NCI-H345 treated with DMSO at 0.1 percent for 48 hours (cell line): Measurements from ENCODE around the gene POMT1.
A peak's percentile ranks its signal among the peaks of the same experiment; 100 is the strongest.

ENCODE experiments used
- DNase-seq: peaks from one replicate; lab custom pipeline; 2025; ENCODE audit not compliant: unreplicated experiment; lab: John Stamatoyannopoulos, UW

The POMT1 gene

GRCh38 chr9:131476777-131477345 lies 25.9 kb upstream of the POMT1 start:
- DNase-seq: no peak

DNA sequence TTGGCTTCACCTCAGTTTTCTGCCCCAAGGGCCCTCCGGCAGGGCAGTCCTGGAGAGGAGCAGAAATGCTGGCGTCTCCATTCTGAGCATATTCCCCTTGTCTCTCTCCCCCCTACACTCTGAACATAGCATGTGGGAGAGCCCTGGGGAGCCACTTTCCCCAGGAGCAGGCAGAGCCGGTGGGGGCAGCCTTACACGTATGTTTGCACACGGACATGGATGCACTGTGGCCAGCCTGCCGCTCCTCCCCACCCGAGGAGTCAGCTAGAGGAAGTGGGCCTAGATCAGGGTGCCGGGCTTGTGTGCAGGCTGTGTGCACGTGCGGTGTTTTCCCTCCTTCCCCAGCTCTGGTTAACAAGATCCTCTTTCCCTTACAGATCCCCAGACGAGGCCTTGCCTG lies 25.4 kb upstream of the POMT1 start:
- no peak for DNase-seq

DNA sequence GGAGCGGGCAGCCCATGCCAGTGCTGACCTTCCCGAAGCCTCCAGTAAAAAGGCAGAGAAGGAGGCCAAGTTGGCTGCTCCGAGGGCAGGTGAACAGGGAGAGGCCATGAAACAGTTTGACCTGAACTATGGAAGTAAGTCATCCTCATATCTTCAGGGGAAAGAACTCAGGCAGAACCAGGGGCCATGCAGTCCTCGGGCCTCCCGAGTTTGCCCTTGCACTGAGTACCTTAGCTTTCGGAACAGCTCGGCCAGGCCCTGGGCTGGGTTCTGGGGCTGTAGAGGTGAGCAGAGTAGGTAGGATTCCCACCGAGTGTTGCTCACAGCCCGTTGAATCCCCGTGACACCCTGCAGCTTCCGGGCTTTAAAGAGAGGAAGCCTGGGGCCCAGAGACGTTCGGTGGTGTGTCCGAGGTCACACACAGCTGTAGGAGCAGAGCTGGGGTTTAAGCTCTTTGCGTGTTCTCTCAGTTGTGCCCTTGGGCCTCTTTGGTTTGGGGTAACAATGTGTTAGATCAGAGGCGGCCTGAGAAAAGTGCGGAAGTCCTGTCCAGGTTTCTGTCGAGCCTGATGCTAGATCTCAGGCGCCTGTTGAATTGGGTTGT lies 24.8 kb upstream of the POMT1 start:
- DNase-seq: no peak

DNA sequence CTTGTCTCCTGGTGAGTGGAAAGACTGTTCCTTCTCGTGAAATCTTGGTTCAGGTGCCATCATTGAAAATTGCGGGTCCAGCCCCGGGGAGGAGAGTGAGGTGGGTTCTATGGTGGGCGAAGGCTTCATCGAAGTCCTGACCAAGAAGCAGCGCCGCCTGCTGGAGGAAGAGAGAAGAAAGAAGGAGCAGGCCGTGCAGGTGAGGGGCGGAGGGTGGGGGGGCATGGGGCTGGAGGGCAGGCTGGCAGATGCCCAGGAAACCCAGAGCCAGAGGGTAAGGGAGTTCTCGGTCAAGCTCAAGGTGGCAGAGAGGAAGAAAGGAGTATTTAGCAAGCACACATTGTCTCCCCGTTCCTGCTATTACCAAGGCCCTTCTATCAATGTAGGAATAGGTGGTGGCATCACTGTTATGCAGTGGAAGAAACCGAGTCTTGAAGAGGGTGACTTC lies 24.3 kb upstream of the POMT1 start:
- peak; percentile 14 for DNase-seq

GRCh38 chr9:131478911-131479310 lies 23.8 kb upstream of the POMT1 start:
- DNase-seq: no peak

DNA sequence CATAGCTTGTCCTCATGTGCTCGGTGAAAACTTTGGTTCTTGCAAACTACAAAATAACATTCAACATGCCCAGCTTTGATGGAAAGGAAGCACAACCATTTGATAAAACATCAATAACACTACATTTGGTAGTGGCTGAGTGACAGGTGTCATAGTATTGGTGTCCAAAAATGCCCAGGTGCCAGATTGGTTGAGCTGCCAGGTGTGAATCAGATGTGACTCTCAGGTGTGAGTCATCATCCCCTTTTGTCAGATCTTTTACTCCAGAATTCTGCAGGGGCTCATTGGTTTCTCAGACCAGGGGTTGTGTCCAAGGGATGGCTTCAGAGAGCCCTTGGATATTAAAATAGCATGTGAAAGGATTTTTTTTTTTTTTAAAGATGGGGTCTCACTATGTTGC lies 22.5 kb upstream of the POMT1 start:
- no peak for DNase-seq

GRCh38 chr9:131481441-131482342 lies 21.0 kb upstream of the POMT1 start:
- DNase-seq: no peak

- no peak for DNase-seq
These were observed 20.2 kb upstream of the POMT1 start for GRCh38 chr9:131482343-131483006.

DNA sequence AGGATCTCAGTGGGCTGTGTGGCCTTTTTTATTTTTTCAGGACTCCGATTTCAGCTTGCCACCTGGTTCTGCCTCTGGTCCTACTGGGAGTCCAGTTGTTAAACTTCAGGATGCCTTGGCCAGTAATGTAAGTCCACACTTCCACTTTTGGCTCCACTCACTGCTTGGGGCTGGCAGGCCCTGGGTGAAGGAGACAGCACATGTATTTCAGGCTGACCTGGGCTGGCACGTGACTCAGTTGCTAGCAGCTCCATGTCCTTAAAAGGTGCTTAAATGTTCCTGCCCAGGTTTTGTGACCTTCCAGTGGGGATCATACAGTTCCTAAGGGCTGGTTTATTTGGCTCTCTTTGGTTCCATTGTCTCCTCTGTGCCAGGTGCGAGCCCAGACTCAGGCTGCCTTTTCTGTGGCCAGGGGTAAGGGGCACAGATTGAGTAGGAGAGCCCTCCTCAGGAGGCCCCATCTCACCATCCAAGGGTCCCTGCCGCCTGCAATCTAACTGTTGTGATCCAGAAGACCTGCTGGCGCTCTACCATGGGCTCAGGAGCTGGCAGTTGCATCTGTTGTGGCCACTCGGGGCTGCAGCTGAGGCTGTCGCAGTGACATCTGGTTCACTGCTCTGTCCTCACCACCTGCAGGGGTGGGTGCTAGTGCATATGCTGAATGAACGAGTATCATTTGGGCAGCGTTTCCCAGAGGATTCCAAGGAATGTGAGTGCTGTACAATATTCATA lies 19.2 kb upstream of the POMT1 start:
- no peak for DNase-seq

DNA sequence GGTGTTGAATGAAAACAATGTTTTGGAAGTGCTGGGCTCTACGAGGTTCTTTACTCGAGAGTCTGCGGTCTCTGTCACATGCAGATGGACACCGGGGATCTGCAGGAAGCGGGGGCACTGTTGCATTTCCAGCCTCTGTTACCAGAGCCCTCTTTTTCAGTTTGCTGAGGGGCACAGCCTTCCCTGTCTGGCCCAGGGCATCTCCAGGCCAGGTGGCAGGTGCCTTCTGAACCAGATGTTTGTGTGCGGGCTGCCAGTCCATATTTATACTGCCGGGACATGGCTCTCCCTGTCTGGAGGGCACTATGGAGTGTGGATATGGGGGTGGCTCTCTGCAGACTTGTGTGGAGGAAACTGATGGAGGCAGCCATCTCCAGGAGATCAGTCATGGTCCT lies 18.7 kb upstream of the POMT1 start:
- no peak for DNase-seq

- DNase-seq: no peak
These were observed 18.0 kb upstream of the POMT1 start for GRCh38 chr9:131484560-131485185.

DNA sequence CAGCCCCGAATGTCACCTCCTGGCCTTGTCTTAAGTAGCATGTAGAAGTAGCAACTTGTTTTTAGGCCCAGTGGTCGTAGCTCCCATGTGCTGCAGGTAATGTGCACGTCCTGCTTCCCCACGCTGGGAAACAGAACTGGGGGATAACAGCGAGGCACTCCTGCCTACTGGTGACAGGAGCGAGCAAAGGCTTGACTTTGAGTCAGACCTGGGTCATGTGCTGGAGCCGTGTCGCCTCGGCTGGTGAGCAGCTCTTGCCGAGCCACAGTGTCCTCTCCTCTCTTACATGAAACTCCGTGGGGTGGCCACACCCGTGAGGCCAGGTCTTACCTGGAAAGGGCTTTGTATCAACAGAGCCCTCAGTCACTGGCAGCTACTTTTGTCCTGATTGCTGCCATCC lies 17.5 kb upstream of the POMT1 start:
- no peak for DNase-seq

DNA sequence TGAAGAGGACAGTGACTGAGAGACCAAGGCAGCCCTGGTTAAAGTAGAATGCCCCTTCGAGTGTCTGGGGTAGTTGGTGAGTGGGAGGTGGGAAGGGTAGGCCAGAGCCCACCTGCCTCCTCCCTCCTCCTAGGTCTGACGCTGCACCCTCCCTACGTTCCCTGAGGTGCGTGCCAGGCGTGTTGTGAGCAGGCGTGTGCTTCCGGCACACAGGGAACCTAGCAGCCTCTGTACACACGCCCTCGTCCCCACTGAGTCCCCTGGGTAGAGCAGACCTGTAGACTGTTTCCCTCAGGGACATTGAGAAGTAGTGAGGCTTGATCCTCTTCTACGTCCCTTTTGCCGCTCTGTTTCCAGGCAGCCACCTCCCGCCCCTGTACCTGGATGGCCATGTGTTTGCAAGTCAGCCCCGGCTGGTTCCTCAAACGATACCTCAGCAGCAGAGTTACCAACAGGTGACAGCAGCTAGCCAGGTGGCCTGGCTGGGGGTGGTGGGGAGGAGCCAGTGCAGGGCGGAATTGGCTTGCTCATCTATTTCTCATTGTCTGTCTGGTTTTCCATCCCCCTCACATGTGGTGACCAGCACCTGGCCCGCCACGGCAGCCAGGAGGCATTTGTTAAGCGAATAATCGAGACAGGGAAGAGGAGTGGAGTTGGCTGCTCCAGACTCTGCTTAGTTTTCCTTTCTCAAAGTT lies 16.8 kb upstream of the POMT1 start:
- DNase-seq: no peak

DNA sequence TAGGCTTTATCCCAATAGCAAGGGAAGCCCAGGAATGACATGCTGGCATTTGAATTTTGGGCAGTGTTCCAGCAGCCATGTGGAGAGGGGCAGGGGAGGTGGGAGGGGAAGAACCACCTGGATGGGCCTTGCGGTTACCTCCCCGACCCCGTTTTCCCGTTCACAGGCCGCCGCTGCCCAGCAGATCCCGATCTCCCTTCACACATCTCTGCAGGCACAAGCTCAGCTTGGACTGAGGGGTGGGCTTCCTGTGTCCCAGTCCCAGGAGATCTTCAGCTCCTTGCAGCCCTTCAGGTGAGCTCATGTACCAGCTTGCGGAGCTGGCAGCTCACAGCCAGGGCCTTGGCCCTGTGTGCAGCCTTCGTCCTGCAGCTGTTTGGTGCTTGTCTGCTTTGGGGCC lies 15.7 kb upstream of the POMT1 start:
- DNase-seq: no peak

DNA sequence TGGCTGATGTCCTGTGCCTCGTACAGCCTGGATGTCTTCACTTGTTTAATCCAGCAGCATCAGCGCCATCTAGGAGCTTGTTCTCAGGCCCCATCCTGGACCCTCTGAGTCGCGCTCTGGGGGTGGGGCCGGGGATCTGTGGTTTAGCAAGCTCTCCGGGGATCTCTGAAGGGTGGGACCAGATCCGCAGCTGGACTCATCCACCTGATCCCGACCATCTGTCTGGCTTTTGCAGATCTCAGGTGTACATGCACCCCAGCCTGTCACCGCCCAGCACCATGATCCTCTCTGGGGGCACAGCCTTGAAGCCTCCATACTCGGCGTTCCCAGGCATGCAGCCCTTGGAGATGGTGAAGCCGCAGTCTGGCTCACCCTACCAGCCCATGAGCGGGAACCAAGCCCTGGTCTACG lies 15.1 kb upstream of the POMT1 start:
- DNase-seq: no peak

GRCh38 chr9:131490514-131490913 lies 12.2 kb upstream of the POMT1 start:
- DNase-seq: no peak

- DNase-seq: no peak
These were observed 11.6 kb upstream of the POMT1 start for GRCh38 chr9:131491001-131491710.

- DNase-seq: no peak
These were observed 10.6 kb upstream of the POMT1 start for GRCh38 chr9:131492070-131492469.

DNA sequence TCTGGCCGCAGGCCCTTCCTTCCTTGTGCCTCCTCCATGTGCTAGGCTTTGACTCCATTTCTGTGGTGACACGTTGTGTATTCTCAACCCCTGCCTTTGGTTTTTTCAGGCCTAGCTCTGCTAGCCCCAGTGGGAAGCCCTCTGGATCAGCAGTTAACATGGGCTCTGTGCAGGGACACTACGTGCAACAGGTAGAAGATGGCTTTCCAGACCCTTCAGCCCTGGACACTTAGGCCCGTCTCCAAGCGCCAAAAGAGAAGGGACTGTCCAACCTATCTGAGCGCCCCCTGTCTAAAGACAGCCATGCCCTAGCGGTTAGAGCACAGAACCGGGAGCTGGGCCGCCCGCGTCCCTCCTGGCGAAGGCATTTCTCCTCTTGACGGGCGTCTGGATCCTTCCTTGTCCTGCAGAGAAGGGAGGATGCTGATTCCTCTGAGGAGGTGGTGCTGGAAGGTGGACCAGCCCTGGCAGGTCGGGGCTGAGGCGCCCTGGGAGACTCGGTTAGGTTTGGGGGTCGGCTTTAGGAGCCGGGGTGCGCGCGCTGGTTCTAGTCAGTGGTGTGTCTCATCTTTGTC lies 8.3 kb upstream of the POMT1 start:
- no peak for DNase-seq
